Measurements from ENCODE around the gene L3MBTL4.

The L3MBTL4 gene

DNA sequence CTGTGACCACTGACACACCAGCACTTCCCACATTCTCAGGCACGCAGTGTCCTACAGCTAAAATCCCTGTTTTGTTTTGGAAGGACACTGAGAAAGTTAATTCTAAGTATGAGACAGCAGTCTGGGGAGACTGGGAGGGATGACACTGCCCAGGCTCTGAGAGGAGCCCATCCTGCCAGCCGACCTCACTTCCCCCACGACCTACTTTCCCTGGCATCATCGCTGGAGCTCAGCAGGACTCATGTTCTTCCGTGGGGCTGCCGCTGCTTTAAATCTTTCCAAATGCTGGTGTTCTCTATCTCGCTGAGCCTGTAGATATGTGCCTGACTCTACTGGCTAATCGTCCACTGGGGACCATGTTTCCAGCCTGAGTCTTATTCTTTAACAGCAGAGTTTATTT lies 450.6 kb downstream of the L3MBTL4 start:
- no peak for DNase-seq (ENCODE audit: low read depth in 2 of 2)

DNA sequence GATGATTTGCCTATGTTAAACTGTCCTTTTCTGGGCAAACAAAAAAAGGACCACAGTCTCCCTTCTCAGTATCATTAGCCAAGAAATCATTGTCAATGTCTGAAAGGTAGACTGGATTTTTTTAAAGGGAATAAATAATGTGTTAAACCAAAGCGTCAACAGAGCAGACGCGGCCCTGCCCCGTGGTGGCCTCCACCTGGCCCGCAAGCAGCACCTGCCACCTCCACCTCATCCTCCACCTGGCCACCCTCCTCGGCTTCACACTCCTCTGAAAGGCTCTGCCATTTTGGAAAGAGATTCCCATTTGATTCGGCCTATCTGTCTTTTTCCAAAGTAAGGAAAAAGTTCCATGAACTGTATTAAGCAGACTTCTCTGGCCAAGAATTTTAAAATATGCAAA lies 451.4 kb downstream of the L3MBTL4 start:
- no peak for DNase-seq (ENCODE audit: low read depth in 2 of 2)

GRCh38 chr18:5962362-5962761 lies 452.3 kb downstream of the L3MBTL4 start:
- DNase-seq (ENCODE audit: low read depth in 2 of 2), result no peak

DNA sequence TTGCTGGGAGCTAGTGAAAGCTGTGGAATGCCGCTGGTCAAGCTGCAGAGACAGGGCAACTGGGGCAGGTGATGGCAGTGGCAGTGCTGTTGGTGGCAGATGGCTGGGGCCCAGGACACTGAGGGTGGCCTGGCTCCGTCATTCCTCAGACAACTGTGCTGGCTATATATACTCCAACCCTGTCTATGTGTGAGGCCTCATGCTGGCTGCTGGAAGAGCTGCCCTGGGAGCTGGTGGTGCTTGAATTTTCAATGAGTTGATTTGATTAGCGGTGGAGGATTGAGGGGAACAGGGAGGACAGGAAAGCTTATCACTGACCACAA lies 452.9 kb downstream of the L3MBTL4 start:
- DNase-seq (ENCODE audit: low read depth in 2 of 2), result no peak

GRCh38 chr18:5961097-5961827 lies 453.4 kb downstream of the L3MBTL4 start:
- DNase-seq (ENCODE audit: low read depth in 2 of 2), result no peak

- no peak for DNase-seq (ENCODE audit: low read depth in 2 of 2)
Observed at GRCh38 chr18:5958822-5959221, 455.9 kb downstream of the L3MBTL4 start.

DNA sequence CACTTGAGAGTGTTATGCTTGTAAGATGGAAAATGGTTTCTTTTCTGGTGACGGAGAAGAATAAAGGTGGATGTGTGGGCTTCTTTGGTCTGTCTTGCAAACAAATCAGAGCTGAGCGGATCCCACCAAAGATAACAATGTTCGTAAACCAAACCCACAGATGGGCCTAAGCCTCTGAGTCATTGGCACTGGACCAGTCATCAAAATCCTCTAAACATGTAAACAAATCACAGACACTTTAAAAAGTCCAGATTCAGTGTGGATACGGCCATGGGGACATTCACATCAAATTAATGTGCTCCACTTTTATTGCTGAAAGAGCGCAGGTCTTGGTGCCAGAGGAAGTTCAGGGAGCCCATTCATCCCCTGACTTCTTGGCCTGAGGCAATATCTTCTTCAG lies 458.9 kb downstream of the L3MBTL4 start:
- no peak for DNase-seq (ENCODE audit: low read depth in 2 of 2)

- DNase-seq (ENCODE audit: low read depth in 2 of 2), result no peak
Observed at GRCh38 chr18:5951515-5952091, 463.1 kb downstream of the L3MBTL4 start.

- DNase-seq (ENCODE audit: low read depth in 2 of 2), result no peak
Observed at GRCh38 chr18:5948781-5949180, 465.9 kb downstream of the L3MBTL4 start.

GRCh38 chr18:5948237-5948636 lies 466.5 kb downstream of the L3MBTL4 start:
- DNase-seq (ENCODE audit: low read depth in 2 of 2), result no peak

DNA sequence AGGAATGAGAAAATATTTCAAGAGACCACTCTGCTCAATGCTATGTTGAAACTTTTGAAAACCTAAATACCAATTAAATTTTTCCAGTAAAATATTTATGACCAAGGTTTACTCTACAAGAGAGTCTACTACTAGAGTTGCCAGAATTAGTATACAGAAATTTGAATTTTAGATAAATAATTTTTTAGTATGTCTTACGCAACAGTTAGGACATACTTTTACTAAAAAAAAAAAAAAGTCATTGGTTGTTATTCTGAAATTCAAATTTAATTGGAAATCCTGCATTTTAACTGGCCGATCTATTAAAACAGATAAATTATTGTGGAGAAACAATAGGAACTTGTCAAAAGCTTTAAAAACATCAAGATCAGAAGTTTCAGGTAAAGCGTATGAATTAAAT lies 470.3 kb downstream of the L3MBTL4 start:
- no peak for DNase-seq (ENCODE audit: low read depth in 2 of 2)

- DNase-seq (ENCODE audit: low read depth in 2 of 2), result no peak
Observed at GRCh38 chr18:5943514-5943913, 471.2 kb downstream of the L3MBTL4 start.

DNA sequence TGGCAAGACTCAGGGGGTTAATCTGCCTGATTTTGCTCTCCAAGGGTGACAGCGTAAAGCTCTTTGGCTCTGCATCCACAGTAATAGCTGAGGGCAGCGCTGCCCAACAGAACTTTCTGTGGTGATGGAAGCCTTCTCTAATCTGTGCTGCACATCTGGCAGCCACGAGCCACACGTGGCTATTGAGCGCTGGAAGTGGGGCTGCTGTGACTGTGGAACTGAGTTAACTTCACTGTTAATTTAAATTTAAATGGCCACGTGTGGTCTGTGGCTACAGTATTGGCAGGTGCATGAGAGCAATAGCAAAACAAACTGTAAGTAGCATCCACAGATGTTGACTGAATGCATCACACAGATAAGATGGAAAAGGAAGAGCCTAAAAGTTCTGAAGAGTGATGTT lies 472.1 kb downstream of the L3MBTL4 start:
- DNase-seq (ENCODE audit: low read depth in 2 of 2), result no peak

- no peak for DNase-seq (ENCODE audit: low read depth in 2 of 2)
Observed at GRCh38 chr18:5941890-5942289, 472.8 kb downstream of the L3MBTL4 start.

GRCh38 chr18:5939801-5940667 lies 474.7 kb downstream of the L3MBTL4 start:
- DNase-seq (ENCODE audit: low read depth in 2 of 2), result no peak

DNA sequence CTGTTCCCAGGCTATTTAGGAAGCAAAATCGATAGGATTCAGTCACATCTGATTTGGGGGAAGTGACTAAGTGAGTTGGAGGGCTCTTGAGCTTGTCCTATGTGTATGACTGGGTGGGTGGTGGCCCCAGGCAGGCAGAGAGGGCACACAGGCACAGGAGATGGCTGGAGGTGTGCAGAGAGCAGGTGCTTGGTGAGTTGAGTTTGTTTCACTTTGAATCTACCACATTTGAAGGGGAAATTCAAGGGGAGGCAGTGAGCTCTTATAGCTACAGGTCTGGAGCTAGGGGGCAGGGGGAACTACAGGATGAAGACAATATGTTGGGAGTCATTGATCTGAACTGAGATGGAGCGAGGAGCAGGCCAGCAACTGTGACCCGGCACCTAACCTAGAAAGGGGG lies 476.9 kb downstream of the L3MBTL4 start:
- no peak for DNase-seq (ENCODE audit: low read depth in 2 of 2)

- no peak for DNase-seq (ENCODE audit: low read depth in 2 of 2)
Observed at GRCh38 chr18:5937121-5937520, 477.6 kb downstream of the L3MBTL4 start.

DNA sequence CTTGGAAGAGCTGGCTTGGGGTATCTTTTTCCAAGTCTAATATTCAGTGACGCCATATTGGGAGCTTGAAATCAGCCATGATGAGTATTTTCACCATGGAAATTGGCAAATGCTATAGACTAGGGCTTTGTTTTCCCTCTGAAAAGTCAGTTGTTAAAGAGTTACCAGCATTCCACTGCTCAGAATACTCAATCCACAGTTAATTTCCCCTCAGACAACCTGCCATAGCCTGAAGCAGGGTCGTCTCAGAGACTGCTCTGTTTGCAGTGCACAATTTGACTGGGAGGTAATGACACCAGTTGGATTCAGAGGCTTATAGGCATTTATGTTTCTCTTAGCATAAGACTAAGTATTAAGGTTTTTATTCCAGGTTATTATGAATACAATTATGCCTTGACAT lies 483.9 kb downstream of the L3MBTL4 start:
- no peak for DNase-seq (ENCODE audit: low read depth in 2 of 2)

DNA sequence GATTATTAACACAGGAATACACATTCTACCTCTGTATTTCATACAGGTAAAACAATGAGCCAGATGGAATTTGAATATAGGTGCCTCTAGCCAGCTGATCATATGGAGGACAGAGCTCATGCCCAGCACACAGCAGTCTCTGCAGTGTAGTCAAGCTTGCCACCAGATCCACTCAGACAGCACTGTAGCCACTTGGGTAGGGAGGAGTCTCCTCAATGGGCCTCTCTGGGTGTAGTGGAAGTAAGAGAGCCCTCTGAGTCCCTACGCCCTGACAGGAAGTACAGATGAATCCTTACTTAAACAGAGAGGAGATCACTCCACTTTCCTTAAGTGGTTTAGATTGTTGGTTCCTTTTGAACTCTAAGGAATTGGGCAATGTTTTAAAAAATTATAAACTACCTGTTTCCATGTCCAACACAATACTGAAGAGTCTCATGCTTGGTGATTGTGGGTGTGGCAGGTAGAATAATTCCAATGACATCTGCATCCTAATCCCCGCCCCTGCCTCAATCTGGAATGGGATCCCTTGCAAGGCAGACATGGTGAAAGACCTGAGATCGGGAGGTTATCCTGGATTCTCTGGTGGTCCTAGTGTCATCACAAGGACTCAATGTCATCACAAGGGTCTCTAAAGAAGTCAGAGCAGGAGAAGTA lies 496.4 kb downstream of the L3MBTL4 start:
- DNase-seq (ENCODE audit: low read depth in 2 of 2), result no peak

DNA sequence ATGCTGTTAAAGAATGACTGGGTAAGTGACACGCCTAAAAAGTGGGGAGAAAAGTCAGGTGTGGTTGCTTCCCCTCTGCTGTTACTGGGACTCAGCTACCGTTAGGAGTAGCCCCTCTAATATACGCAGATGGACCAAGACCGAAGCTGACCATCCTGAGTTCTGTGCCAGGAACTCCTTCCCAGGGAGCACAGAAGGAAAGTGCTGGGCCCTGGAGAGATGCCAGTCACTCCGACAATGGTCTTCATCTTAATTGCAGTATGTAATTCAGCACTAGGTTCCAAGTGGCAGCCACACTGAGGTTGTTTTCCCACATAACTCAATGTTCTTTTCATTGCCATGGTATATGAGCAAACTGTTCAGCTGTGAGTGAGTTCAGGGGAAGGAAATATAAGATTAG lies 499.8 kb downstream of the L3MBTL4 start:
- DNase-seq (ENCODE audit: low read depth in 2 of 2), result no peak

GRCh38 chr18:5914016-5914415 lies 500.7 kb downstream of the L3MBTL4 start:
- DNase-seq (ENCODE audit: low read depth in 2 of 2), result no peak

- no peak for DNase-seq (ENCODE audit: low read depth in 2 of 2)
Observed at GRCh38 chr18:5912566-5912965, 502.1 kb downstream of the L3MBTL4 start.

- DNase-seq (ENCODE audit: low read depth in 2 of 2), result no peak
Observed at GRCh38 chr18:5909125-5909524, 505.6 kb downstream of the L3MBTL4 start.

Data from stimulated activated CD4-positive, alpha-beta T cell treated with anti-CD3 and anti-CD28 coated beads, Interleukin-15, amount 100 ng/mL, for 48 hours (primary cell).